GF-D8 (cell line): ENCODE results near the gene TPP2.

Experiments used
- DNase-seq: peaks from one replicate; lab custom pipeline; 2025; lab: John Stamatoyannopoulos, UW

The TPP2 gene

DNA sequence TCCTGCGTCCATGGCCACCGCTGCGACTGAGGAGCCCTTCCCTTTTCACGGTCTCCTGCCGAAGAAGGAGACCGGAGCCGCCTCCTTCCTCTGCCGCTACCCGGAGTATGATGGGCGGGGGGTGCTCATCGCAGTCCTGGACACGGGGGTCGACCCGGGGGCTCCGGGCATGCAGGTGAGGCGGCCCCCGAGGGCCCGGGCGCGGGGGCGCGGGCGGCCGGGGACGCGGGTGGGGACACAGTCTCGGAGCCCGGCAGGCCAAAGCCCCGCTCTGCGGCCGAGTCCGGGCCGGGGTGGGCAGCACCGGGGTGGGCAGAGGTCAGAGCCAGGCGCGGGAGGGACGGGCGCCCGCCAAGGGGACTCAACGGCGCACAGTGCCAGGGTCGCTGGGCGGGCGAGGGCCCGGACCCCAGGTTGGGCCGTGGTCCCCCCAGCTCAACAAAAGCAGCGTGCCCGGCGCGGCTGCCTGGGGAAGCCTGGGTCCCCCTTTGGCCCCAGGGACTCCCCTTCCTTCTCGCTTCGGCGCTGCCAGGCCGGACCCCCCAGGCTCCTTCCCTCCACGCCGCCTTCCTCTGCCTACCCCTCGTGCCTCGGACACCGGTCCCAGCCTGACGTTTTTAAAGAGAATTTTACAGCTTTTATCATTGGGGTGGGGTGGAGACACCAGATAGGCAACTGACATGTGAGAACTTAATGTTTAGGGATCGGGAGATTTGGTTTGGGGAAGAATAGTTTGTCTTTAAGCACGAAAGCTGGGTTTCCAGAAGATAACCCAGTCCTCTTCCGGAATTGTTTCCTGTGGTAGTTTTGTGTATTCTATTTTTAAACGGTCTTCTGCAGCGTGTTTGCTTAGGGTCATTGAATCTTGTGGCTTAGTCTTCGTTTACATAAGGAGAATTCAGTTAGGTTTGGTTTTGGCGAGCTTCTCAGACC, 509 bp downstream of the TPP2 start:
- DNase-seq = peak; percentile 51

DNA sequence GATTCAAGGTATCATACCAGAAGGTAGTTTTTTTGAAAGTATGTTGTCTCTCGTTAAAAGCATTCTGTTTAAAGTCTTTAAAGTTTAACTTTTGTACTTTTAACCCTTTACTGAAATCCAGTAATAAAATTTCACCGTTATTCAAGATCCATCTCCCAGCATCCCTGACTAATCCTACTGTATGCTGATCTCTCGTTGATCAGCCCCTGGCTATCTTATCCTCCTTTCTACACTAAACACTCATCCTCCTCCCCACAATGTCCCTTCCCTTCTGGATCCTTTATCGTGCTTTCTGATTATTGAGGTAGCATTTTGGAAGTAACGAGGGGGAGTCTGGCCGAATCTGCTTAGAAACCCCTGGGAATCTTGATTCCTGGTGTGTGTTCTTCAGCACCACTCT, 1.3 kb downstream of the TPP2 start:
- no peak for DNase-seq

DNA sequence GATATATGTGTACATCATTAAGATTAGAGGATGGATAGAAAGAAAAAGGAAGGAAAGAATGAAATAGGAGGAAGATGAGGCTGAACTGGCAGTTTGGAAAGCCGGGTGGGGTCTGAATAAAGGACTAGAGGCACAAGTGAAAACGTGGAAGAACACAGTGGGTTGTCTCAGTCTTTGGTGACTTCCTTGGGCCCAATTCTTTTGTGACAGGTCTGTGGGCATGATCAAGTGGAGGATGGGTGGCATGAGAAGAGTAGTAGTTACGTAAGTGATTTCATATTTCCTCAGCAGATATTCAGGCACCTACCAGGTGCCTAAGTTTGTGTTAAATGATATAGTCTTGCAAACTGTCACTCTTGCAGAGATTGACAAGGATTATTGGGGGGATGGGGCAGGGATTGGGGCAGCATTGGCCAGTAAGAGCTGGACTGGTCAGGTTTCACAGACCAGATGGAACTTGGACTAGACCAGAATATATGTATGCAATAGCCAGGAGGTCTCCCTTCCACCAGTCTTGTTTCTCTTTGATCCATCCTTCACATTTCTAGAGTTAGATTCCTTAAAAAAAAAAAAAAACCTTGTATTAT, 2.7 kb downstream of the TPP2 start:
- DNase-seq = no peak

DNA sequence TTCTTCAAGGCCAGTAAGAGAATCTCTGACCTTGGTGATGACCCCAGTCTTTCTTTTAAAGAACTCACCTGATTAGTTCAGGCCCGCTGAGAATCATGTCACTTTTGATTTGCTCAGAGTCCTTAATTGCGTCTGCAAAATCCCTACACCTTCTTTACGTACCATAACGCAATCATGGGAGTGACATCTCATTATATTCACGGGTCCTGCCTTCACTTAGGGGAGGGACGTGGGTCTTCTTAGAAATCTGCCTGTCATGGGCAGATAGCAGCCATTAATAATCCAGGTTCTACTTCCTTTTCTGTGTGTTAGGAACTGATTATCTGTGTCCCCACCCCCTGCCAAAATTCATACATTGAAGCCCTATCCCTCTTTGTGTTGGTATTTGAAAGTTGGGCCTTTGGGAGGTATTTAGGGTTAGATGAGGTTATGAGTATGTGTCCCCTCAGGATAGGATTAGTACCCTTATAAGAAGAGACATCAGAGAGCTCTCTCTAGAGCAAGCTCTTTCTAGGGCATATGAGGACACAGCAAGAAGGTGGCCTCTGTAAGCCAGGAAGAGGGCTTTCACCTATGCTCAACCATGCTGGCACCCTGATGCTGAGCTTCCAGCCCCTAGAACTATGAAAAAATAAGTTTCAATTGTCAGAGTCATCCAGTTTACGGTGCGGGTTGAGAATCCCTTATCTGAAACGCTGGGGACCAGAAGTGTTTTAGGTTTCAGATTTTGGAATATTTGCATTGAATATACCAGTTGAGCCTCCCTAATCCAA, 9.9 kb downstream of the TPP2 start:
- DNase-seq = no peak

DNA sequence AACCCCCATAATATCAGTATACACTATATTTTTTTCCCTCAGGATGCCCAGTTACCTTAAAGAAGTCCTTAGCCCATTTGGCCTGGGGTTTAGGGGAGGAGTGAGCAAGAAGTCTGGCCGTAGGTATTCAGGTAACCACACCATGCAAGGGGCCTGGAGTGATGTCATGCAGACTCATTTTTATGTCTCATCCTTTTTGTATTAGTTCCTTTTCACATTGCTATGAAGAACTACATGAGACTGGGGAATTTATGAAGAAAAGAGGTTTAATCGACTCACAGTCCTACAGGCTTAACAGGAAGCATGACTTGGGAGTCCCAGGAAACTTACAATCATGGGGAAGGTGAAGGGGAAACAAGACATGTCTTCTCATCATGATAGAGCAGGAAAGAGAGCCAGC, 12.2 kb downstream of the TPP2 start:
- DNase-seq = no peak

DNA sequence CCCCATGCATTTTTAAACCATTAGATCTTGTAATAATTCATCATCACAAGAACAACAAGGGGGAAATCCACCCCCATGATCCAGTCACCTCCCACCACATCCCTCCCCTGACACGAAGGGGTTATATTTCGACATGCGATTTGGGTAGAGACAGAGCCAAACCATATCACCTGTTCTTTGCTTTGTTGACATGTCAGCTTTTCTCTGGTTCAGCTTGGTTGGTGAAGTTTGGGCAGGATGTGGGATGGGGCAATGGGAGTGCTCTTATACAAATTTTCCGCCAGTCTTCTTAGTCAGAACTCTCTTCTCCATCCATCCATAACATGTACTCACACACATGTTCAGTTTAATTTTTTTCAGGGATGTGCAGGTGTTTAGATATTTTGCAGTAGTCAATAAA, 12.9 kb downstream of the TPP2 start:
- no peak for DNase-seq

DNA sequence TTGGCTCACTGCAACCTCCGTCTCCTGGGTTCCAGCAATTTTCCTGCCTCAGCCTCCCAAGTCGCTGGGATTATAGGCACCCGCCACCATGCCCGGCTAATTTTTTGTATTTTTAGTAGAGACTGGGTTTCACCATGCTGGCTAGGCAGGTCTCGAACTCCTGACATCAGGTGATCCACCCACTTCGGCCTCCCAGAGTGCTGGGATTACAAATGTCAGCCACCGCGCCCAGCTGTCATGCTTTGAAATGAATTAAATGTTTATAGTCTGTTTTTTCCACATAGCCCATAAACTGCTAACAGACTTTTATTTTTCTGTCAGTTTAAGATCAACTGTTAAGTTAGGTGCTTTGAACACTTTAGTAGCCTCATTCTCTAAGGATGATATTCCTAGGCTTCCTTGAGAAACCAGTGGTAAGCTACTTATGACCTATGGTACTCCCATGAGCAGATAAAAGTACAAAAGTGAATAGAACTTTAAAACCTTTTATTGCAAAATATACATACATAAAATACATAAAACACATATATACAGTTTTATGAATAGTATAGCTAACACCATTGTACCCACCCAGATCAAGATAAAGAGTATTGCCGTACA, 13.6 kb downstream of the TPP2 start:
- no peak for DNase-seq

DNA sequence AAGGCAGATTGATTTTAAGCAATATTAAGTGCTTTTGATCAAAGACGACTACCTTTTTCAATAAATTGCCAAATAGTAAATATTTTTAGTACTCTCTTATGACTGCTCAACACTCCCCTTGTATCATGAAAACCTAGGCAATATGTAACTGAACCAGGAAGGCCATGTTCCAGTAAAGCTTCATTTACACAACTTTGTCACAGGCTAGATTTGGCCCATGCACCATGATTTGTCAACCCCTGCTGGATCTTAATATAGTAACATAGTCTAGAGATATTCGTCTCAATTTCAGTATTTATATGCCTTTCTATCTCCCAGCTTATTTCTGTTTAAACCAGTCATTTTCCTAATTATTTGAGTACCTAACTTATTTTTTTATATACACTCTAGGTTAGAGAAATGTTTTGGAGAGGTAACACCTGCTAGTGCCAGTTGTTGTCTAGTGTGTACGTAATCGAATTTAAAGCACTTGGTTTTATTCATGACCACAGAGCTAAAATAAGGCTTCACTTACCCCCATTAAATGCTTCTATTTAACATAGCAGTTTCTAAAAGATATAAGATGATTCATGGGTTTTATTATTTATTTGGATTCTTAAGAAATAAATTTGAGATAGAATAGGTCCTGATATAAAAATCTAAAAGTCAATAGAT, 21.0 kb downstream of the TPP2 start:
- no peak for DNase-seq

DNA sequence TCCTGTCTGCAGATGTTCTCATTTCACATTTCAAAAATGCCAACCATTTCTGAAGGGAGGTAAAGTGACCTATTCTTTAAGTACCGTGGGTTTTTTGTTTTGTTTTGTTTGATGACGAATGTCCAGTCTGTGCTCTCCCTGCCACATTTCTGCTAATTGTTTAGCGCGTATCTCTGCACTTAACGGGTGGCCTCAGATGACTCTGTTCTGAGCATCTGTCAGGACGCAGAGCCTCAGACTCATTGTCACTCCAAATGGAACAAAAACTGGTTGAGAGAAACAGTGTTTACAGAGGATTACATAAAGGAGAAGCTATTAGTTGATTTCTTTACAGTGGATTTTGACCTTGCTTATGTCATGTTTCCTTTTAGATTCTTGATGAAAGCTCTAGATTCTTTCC, 23.7 kb downstream of the TPP2 start:
- no peak for DNase-seq

DNA sequence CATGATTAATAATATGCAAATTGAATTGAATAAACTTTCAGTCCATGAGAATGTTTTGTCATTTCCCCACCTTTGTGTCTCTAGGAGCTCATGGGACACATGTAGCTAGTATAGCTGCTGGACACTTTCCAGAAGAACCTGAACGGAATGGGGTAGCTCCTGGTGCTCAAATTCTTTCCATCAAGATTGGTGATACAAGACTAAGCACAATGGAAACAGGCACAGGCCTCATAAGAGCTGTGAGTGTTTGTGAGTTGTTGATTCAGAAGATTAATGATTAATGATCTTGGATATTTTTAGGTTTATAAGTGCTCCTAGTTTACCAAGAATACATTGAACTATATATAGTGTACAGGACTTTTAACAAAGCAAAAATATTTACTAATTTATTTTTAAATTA, 30.1 kb downstream of the TPP2 start:
- no peak for DNase-seq

DNA sequence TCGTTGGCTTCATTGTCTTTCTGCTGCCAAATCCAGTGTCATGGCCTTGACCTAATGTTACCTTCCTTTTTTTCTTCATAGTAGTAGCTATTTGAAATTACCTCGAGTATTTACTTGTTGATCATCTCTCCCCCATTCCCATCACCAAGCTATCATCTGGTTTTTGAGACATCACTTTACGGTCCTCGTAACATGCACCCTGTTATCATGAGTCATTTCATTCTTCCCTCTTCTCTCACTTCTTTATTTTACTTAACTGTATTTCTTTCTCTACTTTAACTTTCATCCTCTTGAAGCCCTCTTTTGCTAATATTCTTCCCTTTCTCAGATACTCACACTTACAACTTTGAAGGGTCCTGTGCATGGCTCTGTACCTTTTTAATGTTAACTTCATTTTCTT, 31.8 kb downstream of the TPP2 start:
- DNase-seq = no peak

DNA sequence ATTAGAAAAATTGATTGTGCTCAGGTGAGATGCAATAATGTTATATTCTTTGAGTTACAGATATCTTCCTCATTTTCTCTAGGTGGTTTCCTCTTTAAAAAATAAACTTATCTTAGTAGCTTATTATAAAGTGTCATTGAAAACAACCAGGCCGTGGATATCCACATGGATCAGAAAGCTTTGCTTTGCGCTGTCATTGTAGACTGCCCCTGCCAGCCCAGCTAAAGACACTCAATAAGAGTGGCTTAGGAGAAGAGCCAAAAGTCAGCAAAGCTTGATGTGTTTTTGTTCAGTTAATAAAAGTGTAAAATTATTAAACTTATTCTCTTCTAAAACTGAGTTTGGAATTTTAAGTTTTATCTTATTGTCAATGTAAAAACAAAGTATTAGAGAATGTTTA, 34.4 kb downstream of the TPP2 start:
- no peak for DNase-seq

DNA sequence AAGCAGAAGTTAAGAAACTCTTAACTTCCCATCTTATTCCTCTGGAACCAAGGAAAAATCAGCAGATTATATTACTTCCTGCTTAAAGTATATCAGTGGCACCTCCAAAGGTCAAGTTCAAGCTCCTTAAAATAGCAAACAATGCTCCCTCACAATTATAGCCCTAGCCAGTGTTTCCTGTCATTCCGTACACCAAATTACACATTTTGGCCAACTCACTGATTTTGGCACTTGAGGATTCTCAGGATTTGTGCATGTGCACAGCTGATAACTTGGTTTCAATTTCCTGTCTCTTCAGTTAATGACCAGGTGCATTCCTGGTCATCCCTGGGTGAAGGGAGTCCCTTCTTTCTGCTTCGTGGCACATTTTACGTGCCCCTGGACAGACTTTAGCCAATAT, 42.0 kb downstream of the TPP2 start:
- no peak for DNase-seq

DNA sequence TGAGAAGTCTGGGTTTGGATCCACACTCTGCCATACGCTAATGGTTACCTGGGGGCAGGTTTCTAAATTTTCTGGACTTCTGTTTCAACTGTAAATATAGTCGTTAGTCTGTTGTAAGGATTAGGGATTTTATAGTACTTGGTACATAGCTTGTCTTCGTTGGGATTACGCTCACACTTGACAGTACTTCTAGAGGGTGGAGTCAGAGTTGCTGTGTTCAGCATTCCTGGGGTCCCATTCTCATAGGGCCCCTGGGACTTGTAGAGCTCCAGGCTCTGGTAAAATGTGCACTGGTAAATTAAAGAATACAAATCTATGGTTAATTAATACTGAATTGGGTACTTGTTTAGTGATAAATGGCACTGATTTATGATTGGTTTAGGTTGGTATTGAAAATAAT, 45.2 kb downstream of the TPP2 start:
- DNase-seq = no peak

DNA sequence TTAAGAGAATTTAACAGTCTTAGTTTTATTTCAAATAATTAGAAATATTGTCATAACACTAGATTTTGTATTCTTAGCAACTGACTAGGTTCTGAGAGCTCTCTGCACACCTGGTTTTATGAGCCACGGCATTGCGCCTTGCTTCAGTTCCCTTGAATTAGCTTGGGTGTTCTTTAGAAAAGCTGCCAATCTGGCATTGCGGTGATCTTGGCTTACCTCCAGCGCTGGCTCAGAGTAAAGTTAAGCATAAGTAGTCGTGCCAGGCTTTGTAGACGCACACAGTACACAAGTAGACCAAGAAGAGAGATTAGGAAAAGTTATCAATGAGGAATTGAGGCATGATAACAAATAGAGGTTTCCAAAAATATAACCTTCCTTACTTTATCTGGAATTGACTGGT, 45.7 kb downstream of the TPP2 start:
- DNase-seq = no peak

DNA sequence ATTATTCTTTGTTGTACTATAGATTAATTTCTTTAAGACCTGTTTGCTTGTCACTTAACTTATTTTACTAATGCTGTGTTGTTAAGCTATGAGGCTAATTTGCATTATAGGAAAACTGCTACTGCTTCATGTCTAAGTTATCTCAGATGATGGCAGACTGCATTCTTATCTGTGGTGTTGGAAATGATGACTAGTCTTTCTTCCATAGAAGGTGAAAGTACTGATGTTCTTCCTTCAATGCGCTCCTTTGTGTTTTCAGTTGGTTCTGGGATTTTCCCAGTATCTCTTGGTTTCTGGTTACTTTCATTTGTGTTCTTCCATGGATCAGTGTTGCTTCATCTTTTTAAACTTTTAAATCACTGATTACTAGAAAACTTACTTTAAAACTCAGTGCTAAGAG, 46.9 kb downstream of the TPP2 start:
- no peak for DNase-seq

DNA sequence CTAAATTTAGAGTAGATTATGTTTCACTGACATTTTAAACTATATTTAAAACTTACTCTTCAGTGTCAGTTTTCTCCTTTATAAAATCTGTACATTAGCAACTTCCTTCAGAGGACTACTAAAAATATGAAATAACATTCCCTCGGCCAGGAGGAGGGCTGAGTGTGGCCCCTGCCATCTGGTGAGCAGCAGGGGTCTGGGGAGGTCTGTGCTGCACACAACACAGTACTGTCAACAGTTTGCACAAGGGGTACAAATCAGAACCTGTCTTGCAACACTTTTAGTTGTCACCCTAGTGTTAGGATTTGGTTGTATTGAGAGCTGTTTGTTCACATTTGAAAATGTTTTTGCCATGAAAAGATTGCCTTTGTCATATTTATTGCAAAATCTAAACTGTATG, 48.9 kb downstream of the TPP2 start:
- DNase-seq = no peak

DNA sequence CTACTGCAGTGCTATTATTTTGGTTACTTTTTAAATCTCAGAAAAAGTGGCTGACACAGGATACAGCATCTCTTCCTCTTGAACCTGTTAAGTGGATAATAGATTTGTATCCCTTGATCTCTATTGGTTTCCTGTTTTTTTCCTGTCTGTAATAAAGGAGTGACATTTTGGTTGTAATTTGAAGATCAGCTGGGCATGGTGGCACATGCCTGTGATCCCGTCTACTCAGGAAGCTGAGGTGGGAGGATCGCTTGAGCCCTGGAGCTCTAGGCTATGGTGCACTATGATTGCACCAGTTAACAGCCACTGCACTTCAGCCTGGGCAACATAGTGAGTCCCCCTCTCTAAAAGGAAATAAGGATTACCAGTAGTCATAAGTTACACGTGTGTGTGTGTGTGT, 51.3 kb downstream of the TPP2 start:
- no peak for DNase-seq

DNA sequence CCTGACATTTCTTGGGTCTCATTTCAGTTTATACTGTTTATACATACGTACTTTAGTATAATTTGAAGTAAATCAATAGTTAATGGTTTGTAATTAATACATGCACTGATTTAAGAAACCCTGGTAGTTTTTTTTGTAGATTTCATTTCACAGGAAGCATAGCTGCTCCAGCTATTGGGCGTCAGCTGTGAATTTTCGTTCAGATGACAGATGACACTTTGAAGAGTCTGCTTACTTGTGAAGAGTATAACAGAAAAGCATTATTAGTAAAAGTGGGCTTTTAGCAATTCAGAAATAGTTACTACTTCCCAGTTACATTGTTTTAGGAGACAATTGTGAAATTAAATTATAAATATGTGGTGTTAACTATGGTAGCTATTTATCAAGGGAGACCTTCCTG, 53.7 kb downstream of the TPP2 start:
- DNase-seq = no peak

DNA sequence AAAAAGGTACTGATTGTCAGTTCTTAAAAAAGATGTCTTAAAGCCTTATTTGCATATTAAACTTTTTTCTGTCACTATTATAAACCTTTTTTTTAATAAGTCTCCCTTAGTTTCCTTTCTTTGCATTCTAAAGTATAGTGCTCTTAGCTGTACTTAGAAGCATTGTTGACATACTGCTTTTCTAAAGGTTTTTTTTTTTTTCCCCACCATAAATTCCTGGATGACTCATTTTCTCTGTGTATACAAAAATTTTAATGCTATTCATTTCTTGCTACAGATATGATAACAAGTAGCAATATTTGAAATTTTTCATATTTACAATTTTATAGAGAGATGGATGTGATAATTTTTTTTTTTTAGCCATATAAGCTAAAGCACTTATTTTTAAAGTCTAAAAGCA, 54.6 kb downstream of the TPP2 start:
- no peak for DNase-seq

DNA sequence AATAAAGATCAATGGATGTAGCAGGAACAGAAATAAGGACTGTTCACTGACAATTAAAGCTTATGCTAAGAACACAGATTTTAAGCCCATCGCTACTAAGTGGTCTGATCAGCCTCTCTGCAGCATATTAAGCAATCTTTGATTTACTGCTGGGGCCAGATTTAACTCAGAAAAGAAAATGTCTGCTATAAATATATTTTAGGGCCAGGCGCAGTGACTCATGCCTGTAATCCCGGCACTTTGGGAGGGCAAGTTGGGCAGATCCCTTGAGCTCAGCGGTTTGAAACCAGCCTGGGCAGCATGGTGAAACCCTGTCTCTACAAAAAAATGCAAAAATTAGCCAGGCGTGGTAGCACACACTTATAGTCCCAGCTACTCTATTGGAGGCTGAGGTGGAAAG, 55.1 kb downstream of the TPP2 start:
- no peak for DNase-seq

DNA sequence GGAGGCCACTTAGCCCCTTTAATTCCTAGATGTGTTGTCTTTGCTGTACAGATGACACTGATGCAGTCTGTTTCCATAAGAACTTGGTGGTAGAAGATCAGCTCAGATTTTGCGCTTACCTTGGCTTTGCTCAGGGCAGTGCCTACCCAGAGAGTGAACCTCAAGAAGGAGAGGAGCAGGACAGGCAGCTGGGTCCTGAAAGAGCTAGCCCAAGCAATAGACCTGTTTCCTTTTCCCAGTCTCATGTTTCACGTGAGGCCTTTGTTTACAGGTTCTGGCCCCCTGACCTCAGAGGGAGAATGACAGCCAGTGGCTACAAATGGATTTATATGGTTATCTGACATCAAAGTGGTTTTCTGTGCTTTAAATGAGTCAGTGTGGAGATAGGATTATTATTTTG, 58.0 kb downstream of the TPP2 start:
- no peak for DNase-seq
